ENCODE data around the gene NDP.

- TF ChIP-seq CTCF (IDR thresholded peaks at IDR 0.05; ENCODE audit: insufficient read depth, low read depth, low read length) (no peak), EZH2 (IDR thresholded peaks at IDR 0.05; ENCODE audit: insufficient read depth, low read length) (no peak)
These were observed 4.8 kb downstream of the NDP start for GRCh38 chrX:43968359-43968781.
